ENCODE data around the gene PSPH.
"Not testable (repeated sequence)": the region's sequence is repeated elsewhere in the genome, so short reads cannot be mapped to it uniquely, and the experiment has no call there.

PSPH gene

GRCh38 chr7:56051339-56052191 lies at the start of gene PSPH, which contains the start of gene CCT6A:
Gene PSPH, minus strand, starts transcription at chr7:56051444. Its CDS starts 30,232 bp downstream, at chr7:56021212.
Gene CCT6A, plus strand, starts transcription at chr7:56051765. Its CDS starts 84 bp downstream, at chr7:56051849.
- peak; percentile 93 to 95 for DNase-seq

DNA sequence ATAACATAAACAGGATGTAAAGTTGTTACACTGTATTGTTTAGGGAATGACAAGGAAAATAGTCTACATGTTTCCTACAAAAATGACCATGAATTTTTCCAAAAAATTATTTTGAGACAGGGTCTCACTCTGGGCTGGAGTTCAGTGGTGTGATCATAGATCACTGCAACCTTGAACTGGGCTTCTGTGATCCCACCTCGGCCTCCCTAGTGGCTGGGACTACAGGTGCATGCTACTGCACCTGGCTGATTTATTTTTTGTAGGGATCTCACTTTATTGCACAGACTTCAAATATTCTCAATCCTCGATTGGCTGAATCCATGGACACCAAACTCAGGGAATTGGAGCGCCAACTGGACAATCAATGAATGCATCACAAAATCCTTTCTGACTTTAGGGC lies 48.4 kb upstream of the PSPH start:
- DNase-seq = no peak

- not testable (repeated sequence) for DNase-seq
Observed at GRCh38 chr7:56098187-56099008, 47.2 kb upstream of the PSPH start.

DNA sequence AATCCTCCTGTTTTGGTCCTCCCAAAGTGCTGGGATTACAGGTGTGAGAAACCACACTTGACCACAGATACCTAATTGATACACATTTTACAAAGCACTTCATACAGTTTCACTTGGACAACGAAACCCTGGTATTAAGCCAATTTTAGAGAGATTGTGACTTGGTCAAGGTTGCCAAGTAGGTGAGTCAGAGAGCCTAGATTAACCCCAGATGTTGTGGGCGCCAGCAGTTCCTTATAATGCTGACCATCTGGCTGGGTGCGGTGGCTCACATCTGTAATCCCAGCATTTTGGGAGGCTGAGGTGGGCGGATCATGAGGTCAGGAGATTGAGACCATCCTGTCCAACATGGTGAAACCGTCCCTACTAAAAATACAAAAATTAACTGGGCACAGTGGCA lies 46.5 kb upstream of the PSPH start:
- DNase-seq = no peak

DNA sequence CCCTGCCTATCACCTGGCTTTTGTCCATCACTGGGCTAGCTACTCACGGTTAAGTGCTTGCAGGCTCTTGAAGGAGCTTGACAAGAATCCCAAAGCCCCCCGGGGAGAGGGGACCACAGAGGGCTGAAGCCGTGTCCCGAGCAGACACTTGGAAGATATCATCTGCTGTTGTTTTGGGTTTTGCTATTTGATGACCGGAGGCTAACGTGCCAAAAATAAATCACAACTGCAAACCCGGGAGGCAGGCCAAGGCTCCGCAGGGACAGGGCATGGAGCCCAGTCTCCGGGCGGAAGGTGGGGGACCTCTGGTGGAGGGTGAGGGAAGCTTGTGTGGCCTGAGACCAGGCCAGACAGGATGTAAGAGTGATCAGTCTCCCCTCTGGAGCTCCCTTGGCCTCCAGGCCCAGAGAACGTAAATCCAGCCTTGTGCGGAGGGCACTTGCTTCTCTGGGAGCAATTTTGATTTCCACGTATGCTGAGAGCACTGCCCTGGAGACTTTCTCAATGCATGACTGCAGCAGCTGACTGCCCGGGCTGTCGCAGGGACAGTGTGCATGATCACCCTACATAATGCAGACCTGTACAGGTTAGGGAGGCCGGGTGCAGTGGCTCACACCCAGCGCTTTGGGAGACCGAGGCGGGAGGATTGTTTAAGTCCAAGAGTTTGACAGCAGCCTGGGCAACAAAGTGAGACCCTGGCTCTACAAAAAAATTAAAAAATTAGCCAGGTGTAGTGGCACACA lies 41.7 kb upstream of the PSPH start, which contains the start of gene PHKG1:
PHKG1 (minus strand) TSS at position 164 of the 743 bp plus-strand sequence. CDS start 4,011 bp downstream, outside the sequence.
- no peak for DNase-seq

DNA sequence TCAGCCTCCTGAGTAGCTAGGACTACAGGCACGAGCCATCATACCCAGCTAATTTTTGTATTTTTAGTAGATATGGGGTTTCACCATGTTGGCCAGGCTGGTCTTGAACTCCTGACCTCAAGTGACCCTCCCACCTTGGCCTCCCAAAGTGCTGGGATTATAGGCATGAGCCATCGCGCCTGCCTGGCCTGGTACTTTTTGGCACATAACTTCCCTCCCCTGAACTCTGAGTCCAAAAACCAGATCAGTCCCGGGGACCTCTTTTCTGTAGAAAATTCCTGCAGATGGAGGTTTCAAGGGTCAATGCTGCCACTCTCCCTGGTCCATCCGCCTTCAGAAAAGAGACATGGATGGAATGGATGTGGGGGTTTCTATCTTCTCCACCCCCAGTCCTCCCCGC lies 41.1 kb upstream of the PSPH start:
- DNase-seq = not testable (repeated sequence)

DNA sequence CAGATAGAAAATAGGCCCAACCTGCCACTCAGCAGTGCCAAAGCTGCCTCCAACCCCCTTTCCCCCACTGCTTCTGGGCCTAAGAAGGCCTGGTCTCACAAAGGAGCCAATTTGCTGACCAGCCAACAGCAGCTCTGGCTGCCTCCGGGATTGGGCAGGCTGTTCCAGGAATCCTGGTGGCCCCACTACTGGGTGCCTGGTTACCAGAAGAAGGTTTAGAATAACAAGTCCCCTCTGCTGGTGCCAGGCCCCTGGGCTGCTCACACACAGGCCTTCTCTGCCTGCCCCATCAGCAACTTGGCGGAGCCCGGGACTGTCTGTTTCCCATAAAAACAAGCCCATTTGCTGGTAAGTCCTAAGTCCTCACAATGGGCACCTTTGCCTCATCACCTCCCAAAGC lies 40.3 kb upstream of the PSPH start:
- no peak for DNase-seq

DNA sequence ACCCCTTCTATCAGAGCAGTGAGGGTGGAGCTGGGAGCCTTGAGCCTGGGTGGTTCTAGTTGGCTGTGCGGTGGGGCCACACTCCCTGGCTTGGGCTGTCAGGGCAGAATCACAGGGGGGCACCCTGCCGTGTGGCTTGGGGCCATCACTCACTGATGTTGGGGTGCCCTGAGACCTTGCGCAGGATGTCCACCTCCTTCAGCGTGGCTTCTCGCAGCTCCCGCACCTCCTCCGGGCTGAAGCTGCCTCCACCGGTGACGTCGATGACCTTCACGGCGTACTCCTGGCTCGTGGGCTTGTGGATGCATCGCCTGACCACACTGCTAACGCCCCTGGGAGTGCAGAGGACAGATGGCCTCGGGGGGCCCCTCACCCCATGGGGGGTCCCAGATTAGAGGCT lies 36.2 kb upstream of the PSPH start:
- DNase-seq = no peak

- no peak for DNase-seq
Observed at GRCh38 chr7:56086761-56087160, 35.5 kb upstream of the PSPH start.

- no peak for DNase-seq
Observed at GRCh38 chr7:56083150-56083785, 32.0 kb upstream of the PSPH start.

DNA sequence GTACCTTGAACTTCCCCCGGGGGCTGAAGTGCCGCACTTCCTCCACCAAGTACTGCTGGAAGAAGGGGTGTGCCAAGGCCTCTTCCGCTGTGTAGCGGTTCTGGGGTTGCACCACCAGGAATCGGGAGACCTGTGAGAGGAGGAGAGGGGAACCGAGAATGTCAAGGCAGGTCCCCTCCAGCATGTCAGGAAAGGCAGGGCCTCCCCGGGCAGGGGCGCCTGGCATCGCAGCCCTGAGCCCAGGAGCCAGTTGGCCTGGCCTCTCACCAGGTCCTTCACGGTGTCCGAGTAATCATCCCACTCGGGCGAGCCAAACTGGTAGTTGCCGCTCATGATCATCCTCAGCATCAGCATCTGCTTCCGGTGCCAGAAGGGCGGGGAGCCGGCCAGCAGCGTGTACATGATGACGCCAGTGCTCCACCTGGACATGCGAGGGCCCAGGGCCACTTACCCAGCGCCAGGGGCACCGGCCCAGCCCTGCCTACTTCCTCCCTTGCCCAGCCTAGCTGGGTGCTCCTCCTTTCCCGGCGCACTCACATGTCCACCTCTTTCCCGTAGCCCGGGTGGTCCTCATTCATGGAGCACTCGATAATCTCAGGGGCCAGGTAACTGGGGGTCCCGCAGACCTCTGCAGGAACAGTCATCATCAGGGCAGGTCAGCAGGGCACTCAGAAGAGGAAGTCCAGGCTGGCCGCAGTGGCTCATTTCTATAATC lies 30.5 kb upstream of the PSPH start:
- DNase-seq = no peak

DNA sequence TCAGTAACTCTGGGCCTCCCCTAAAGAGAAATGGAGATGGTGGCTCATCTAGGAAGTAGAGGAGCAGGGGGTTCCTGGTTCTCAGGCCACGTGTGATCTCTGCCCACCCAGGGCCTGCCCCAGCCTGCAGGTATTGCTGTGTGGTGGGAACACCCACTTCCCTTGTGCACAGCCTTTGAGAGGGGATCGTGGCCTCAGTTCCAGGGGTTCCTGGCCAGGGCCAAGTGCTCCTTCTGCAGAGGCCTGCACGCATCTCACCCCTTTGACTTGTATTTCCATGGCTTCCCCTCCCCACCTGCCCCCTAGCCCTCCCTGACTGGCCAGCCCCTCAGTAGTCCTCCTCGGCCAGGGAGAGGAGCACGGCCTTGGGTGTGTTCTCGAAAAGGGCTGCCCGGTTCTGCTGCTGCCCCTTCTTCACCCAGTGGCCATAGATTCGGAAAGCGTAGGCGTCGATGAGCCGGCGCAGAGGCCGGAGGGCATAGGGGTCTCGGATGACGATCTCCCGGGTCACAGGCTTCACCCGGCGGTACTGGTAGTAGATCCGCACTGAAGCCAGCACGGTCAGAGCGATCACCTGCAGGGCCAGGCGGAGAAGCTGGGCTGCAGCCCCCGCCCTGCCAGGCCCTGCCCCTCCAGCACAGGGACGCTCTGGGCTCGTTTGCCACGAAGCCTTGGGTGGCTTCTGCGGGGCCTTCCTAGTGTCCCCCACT lies 29.6 kb upstream of the PSPH start:
- not testable (repeated sequence) for DNase-seq

- no peak for DNase-seq
Observed at GRCh38 chr7:56079450-56080185, 28.4 kb upstream of the PSPH start.

- DNase-seq = no peak
Observed at GRCh38 chr7:56078196-56078595, 27.0 kb upstream of the PSPH start.

GRCh38 chr7:56077681-56078080 lies 26.4 kb upstream of the PSPH start:
- DNase-seq = no peak

- DNase-seq = peak; percentile 74 to 80
Observed at GRCh38 chr7:56074371-56074791, 23.1 kb upstream of the PSPH start.

DNA sequence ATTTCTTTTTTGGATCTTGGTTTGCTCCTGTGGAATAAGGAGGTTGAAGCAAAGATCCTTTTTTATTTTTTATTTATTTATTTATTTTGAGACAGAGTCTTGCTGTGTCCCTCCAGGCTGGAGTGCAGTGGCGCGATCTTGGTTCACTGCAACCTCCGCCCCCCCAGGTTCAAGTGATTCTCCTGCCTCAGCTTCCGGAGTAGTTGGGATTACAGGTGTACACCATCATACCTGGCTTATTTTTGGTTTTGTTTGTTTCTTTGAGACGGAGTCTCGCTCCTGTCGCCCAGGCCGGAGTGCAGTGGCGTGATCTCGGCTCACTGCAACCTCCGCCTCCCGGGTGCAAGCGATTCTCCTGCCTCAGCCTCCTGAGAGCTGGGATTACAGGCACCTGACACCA lies 15.1 kb upstream of the PSPH start:
- DNase-seq = not testable (repeated sequence)

- peak; percentile 89 to 91 for DNase-seq
Observed at GRCh38 chr7:56063882-56064625, 12.8 kb upstream of the PSPH start, which contains the start of gene SUMF2. Gene SUMF2, plus strand, starts transcription at chr7:56064286. Its CDS starts 26 bp downstream, at chr7:56064312.

DNA sequence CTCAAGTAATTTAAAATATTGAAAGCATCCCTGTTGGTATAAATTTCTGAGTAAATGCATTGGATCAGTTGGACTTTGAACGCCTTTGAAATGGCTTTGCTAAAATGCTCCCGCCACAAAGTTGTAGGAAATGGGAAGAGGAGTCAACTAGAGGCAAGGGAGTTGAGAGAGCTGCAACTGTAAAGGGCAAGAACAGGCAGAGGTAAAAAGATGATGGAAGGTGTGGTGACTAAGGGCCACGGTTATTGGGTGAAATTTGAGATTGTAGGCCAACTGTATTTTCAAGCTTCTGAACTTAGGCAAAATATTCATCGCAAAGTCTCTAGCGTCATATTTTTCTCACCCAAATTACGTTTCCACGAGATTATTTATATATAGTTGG lies 12.2 kb upstream of the PSPH start:
- no peak for DNase-seq
